DMS153 (cell line): ENCODE measurements around the gene ZDBF2.
A peak's percentile ranks its signal among the peaks of the same experiment; 100 is the strongest.
"Not testable (repeated sequence)": the region's sequence is repeated elsewhere in the genome, so short reads cannot be mapped to it uniquely, and the experiment has no call there.

ENCODE experiments used
- DNase-seq: peaks from one replicate; lab custom pipeline; 2025; lab: John Stamatoyannopoulos, UW

The ZDBF2 gene

GRCh38 chr2:206259376-206260187 lies 14.9 kb upstream of the ZDBF2 start:
- no peak for DNase-seq

DNA sequence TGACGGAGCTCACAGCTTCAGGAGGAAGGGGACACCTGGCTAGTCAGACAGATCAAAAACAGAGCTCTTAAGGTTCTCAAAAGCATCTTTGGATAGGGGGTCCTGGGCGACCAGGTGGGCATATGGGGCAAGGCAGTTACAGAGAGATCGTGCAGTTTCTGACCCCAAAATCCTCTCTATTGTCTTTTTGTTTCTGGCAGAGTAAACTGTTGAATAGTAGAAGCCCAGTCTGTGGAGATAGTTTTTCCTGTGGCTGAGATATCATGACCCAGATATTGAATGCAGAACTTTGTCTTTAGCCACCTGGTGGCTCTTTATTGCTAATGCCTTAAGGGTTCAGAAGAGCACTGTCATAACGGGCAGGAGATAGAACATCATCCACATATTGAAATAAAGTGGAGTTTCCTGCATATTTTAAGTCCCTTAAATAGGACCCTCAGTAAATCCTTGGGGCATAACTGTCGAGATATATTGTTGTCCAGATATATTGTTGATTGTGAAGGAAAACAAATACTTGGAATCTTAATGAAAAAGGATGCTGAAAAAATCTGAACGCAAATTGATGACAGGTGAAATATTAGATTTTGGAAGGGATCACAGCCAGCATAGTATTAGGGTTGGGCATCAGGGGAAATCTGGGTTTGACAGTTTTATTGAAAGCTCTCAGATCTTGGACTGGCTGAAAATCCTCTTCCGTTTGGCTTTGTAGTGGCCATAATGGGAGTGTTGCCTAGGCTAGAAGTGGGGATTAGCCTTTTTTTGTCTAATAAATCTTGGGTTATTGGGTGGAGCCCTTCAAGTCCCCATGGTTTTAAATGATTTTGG lies 14.1 kb upstream of the ZDBF2 start:
- peak; percentile 25 for DNase-seq

DNA sequence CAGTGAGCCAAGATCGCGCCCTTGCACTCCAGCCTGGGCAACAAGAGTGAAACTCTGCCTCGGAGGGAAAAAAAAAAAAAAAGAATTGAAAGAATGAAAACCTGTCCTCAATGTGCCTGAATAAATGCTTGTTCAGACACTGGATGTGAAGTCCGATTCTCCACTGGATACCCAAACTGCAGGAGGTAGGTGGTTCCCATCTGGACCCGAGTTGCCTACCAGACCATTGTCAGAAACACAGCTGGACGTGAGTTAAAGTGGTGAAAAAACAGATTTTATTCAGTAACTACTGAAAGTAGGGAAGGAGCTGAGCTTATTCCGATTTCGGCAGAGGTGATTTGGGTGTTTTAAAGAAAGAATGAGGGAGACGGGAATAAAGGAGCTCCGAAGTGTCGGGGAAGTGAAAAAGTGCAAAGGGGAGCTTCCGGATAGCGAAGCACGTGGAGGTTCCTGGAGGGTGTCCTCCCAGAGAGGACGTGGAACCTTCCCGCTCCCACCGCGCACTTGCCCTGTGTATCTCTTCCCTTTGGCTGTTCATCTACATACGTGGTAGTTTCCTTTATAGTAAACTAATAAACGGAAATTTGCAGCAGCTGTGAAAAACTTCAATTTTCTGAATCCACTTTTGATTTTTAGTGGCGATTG lies 10.4 kb upstream of the ZDBF2 start:
- DNase-seq = no peak

DNA sequence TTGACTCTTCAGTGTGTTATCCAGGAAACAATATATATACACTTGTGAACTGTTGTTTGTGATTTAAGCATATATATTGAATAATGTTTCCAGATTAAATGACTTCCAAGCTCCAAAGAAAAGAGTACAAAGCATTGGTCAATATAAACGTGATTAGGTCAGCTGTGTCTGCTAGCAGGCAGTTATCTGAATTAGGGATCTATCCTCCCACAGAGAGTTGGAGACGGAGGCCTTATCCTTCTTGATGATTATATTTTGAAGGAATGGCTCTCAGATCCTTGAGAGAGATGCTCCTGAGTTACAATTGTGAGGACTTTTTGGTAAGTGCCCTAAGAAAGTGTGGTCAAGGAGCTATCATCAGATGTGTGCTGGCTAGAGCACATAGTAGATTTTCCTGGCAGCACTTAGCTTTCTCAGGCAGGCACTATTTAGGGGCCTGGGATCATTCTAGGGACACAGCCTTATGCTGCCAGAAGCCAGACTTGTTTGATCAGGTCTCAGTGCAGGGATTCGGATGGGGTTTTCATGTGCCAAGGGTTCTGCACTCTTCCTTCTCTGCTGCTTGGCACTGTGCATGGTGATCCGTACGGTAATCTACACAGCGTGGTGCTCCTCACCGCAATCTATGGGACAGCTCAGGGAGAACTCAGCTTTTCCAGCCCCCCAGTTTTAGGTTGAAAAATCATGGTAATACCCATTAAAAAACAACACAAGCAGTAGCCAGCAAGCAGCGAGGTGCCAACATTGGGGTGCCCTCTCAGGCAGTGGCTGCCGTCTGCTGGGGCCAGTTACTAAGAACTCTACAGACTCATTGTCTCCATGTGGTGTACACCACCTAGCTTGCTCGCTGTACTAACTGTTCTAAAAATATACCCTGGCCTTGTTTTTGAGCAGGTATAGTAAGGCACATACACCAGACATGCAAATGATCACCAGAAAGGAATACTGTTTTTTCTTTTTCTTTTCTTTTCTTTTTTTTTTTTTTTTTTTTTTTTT lies 8.0 kb upstream of the ZDBF2 start:
- no peak for DNase-seq

GRCh38 chr2:206267567-206267966 lies 6.9 kb upstream of the ZDBF2 start:
- DNase-seq = no peak

DNA sequence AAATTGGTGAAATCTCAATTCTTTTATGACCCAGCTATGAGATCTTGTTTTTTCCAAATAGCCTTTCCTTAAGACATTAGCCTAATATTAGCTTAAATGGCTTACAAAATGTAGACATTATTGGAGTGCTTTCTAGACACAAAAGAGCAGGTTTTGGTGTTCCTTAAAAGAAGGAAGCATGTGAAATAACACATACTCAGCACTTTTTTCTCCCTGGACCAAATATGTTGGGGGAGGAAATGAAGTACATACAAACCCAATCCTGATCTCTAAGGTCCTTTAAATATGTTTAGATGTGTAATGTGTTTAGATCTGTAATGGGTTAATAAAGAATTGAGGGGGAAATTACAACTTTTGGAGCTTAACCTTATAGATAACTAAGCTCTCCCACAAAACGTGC lies 3.4 kb upstream of the ZDBF2 start:
- DNase-seq = no peak

GRCh38 chr2:206273905-206274304 lies 558 bp upstream of the ZDBF2 start:
- DNase-seq = no peak

DNA sequence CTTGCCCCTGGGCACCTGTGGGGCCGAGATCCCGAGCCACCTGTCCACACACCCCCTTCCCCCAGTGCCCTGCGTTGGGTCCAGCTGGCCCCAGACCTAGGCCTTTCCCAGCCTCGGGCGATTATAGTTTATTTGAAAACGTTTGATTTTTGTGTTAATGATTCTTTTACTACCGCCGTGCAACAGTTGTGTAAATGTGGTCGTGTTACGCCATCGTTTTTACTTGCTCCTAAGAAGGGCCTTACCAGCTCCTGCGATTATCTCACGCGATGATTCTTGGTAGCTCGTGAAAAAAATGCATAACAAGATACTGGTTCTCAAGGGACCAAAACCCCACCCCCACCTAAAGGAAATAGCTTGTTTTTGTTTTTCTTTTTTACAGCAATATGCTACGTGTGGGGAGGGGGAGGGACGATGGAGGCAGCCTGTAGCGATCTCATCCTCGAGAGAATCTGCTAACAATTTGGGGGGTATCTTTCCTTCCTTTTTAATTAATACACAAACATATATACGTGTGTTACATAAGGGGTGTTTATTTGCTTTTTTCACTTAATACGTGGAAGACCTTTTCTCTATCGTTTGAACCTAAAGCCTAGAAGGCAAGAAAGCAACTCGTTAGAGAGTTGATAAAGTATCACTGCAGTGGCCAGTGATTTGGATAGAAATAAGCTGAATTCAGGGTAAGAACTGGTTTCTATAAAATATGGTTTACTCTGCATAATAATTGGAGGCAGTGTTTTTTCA lies 1.0 kb downstream of the ZDBF2 start:
- peak; percentile 23 for DNase-seq

DNA sequence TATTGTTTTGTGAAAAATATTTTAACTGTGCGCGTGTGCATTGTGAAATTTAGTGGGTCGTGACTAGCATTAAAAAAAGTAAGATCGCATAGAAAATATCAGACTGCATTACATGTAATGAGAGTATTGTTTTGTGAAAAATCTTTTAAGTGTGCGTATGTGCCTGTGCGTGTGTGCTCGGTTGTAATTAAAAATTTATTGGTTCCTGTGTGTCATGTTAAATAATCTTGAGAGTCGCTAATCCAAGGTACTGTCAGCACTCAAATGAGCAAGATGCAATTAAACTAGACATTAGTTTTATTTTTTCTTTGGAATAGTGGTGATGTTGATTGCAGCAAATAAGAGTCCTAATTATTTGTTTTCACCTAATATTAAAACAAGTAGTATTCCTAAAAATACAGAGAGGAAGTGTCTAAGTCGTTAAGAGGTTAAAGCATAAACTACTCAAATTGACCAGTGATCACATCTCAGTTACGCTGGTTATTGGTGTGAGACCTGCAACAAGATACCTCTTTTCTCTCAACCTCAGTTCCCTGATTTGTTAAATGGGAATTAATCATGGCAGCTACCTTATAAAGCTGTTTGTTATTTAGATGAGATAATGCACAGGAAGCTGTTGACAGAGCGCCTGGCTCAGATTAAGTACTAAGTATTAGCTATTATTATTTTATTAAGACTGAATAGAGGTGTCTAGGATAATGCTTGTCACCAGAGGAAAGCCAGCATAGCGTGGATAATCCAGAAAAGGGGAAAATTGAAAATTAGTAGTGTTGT lies 1.9 kb downstream of the ZDBF2 start:
- no peak for DNase-seq

DNA sequence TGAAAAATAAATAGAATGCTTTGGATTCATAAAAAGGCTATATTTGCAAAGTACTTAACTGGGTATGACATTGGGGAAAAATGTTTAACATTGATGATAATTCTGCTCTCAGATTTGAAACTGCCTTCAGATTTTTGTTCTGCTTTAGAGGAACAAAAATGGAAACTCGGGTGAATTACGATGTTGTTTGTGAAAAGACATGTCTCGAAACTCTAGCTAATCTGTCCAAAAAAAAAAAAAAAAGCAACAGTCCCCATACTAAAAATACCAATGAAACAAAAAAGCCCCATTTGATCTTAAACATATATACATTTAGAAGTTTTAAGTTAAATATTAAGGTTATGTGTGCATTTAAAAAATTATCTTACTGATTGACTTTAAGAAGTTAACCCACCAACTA lies 3.0 kb downstream of the ZDBF2 start:
- DNase-seq = no peak

DNA sequence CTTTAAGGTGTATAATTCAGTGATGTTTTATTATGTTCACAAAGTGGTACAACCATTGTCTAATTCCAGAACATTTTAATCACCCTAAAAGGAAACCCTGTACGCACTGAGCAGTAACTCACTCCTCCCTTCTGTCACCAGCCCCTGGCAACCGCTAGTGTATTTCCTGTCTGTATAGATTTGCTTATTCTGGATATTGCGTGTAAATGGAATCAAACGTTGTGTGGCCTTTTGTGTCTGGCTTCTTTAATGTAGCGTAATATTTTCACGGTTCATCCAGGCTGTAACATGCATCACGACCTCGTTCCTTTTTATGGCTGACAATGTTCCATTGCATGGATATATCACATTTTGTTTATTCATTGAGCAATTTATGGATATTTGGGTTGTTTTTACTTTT lies 8.3 kb downstream of the ZDBF2 start:
- no peak for DNase-seq

DNA sequence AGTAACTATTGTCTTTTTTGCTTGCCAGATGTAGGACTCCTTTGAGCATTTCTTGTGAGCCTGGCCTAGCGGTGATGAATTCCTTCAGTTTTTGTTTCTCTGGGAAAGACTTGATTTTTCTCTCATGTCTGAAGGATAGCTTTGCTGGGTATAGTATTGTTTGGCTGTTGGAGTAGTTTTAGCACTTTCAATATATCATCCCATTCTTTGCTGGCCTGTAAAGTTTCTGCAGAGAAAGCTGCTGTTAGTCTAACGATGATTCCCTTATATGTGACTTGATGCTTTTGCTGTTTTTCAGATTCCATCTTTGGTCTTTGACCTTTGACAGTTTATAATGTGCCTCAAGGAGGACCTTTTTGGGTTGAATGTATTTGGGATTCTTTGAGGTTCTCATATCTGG lies 12.7 kb downstream of the ZDBF2 start:
- no peak for DNase-seq

GRCh38 chr2:206289391-206289790 lies 14.9 kb downstream of the ZDBF2 start:
- DNase-seq = no peak

DNA sequence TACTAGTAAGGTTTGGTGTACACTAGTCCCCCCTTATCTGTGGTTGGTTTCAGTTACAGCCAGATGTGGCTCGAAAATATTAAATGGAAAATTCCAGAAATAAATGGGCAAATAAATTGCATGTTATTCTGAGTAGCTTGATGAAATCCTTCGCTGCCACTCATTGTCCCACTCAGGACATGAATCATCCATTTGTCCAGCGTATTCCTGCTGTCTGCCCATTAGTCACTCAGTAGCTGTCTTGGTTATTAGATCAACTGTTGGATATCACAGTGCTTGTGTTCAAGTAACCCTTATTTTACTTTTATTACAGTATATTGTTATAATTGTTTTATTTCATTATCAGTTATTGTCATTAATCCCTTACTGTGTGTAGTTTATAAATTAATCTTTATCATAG lies 21.7 kb downstream of the ZDBF2 start:
- no peak for DNase-seq

GRCh38 chr2:206299608-206300007 lies 25.1 kb downstream of the ZDBF2 start:
- not testable (repeated sequence) for DNase-seq

DNA sequence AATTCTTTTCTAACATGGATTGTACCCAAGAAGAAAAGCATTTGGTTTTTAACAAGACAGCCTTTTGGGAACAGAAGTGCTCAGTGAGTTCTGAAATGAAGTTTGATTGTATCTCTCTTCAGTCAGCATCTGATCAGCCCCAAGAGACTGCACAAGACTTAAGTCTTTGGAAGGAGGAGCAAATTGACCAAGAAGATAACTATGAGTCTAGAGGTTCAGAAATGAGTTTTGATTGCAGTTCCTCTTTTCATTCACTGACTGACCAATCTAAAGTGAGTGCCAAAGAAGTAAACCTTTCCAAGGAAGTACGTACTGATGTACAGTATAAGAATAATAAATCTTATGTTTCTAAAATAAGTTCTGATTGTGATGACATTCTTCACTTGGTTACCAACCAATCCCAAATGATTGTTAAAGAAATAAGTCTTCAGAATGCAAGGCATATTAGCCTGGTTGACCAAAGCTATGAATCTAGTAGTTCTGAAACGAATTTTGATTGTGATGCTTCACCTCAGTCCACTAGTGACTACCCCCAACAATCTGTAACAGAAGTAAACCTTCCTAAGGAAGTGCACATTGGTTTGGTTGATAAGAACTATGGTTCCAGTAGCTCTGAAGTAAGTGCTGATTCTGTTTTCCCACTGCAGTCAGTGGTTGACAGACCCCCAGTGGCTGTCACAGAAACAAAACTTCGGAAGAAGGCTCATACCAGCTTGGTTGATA lies 31.2 kb downstream of the ZDBF2 start:
- no peak for DNase-seq

DNA sequence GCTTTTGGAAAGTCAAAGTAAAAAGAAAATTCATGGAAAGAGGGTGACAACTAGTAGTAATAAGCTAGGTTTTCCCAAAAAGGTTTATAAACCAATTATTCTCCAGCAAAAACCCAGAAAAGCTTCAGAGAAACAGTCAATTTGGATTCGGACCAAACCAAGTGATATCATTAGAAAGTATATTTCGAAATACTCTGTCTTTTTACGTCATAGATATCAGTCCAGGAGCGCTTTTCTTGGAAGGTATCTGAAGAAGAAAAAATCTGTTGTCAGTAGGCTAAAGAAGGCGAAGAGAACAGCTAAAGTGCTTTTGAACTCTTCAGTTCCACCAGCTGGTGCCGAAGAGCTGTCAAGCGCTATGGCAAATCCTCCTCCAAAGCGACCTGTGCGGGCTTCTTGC lies 36.6 kb downstream of the ZDBF2 start:
- no peak for DNase-seq

DNA sequence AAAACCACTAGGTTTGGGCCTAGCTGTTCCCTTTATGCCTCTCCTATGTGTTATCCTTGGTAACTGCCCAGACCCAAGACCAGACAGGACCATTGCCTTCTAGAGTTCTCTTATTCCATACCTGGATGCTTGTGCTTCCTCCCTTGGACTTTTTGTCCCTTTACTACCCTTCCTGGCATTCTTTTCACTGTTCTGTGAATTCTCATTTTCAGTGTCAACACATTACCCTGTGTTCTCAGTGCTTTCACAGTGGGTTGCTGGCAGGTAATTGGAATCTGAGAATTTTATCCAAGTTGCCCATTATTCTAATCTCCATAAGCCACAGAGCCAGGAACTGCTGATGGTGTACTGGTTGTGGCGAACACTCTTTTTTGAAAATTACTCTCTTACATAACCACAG lies 41.7 kb downstream of the ZDBF2 start:
- no peak for DNase-seq

GRCh38 chr2:206323033-206323432 lies 48.6 kb downstream of the ZDBF2 start:
- DNase-seq = no peak
